MM.1S (cell line): ENCODE results near the gene NME3.

Source experiments
- DNase-seq: peaks from one replicate; pipeline ENCODE4 v3.0.0-alpha.2; 2015
- H2AFZ ChIP-seq: fragments of 300-600 bp; sonication (generic); 2 replicates; pipeline ENCODE4 v1.6.0; 2016; ENCODE audit warnings: antibody characterized with exemption, low read length
- H3F3A ChIP-seq: fragments of 300-600 bp; sonication (generic); 2 replicates; pipeline ENCODE4 v1.6.1; 2016; ENCODE audit warnings: mild to moderate bottlenecking, antibody characterized with exemption, low read length, moderate library complexity, mixed read lengths; ENCODE audit not compliant: insufficient read depth
- H3K27ac ChIP-seq: fragments of 300-600 bp; sonication (generic); 2 replicates; pipeline ENCODE4 v1.5.1; 2016; ENCODE audit warnings: mild to moderate bottlenecking, low read length
- H3K27me3 ChIP-seq: fragments of 300-600 bp; sonication (generic); replicated peaks from 2 replicates; pipeline ENCODE4 v1.6.0; 2016; ENCODE audit warnings: low read length; ENCODE audit not compliant: insufficient read depth
- H3K36me3 ChIP-seq: fragments of 300-600 bp; sonication (generic); replicated peaks from 2 replicates; pipeline ENCODE4 v1.6.1; 2016; ENCODE audit warnings: mild to moderate bottlenecking, low read length, mixed read lengths; ENCODE audit not compliant: insufficient read depth
- H3K4me1 ChIP-seq: fragments of 300-600 bp; sonication (generic); 2 replicates; pipeline ENCODE4 v1.6.1; 2016; ENCODE audit warnings: low read length, mixed read lengths
- H3K4me2 ChIP-seq: fragments of 300-600 bp; sonication (generic); 2 replicates; pipeline ENCODE4 v1.6.0; 2016; ENCODE audit warnings: low read depth, low read length
- H3K4me3 ChIP-seq: fragments of 300-600 bp; sonication (generic); 2 replicates; pipeline ENCODE4 v1.5.1; 2016; ENCODE audit warnings: low read length, mixed read lengths
- H3K79me2 ChIP-seq: fragments of 300-600 bp; sonication (generic); 2 replicates; pipeline ENCODE4 v1.6.1; 2016; ENCODE audit warnings: mixed run types, low read length, mixed read lengths
- H3K9ac ChIP-seq: fragments of 300-600 bp; sonication (generic); 2 replicates; pipeline ENCODE4 v1.6.1; 2016; ENCODE audit warnings: low read length, mixed read lengths
- H3K9me2 ChIP-seq: fragments of 300-600 bp; sonication (generic); replicated peaks from 2 replicates; pipeline ENCODE4 v1.6.1; 2016; ENCODE audit warnings: mild to moderate bottlenecking, low read length, mixed read lengths; ENCODE audit not compliant: insufficient read depth
- H3K9me3 ChIP-seq: fragments of 300-600 bp; sonication (generic); replicated peaks from 2 replicates; pipeline ENCODE4 v1.6.1; 2016; ENCODE audit warnings: mild to moderate bottlenecking, low read length, mixed read lengths; ENCODE audit not compliant: insufficient read depth
- H4K20me1 ChIP-seq: fragments of 300-600 bp; sonication (generic); 2 replicates; pipeline ENCODE4 v1.6.1; 2016; ENCODE audit warnings: mild to moderate bottlenecking, low read length, moderate library complexity, mixed read lengths; ENCODE audit not compliant: insufficient read depth
- CTCF ChIP-seq: fragments of 300-600 bp; sonication (generic); IDR thresholded peaks from 2 replicates; pipeline ENCODE4 v1.5.1; 2016; ENCODE audit warnings: antibody characterized with exemption, low read length, mixed read lengths
- EZH2 ChIP-seq: fragments of 300-600 bp; sonication (generic); optimal IDR thresholded peaks from 2 replicates; pipeline ENCODE3; 2017; ENCODE audit warnings: low read depth, mild to moderate bottlenecking, antibody characterized with exemption, low read length, mixed read lengths
- EZH2phosphoT487 ChIP-seq: fragments of 300-600 bp; sonication (generic); IDR thresholded peaks from 2 replicates; pipeline ENCODE4 v1.6.1; 2018; ENCODE audit warnings: antibody characterized with exemption, low read length

NME3 gene

DNA sequence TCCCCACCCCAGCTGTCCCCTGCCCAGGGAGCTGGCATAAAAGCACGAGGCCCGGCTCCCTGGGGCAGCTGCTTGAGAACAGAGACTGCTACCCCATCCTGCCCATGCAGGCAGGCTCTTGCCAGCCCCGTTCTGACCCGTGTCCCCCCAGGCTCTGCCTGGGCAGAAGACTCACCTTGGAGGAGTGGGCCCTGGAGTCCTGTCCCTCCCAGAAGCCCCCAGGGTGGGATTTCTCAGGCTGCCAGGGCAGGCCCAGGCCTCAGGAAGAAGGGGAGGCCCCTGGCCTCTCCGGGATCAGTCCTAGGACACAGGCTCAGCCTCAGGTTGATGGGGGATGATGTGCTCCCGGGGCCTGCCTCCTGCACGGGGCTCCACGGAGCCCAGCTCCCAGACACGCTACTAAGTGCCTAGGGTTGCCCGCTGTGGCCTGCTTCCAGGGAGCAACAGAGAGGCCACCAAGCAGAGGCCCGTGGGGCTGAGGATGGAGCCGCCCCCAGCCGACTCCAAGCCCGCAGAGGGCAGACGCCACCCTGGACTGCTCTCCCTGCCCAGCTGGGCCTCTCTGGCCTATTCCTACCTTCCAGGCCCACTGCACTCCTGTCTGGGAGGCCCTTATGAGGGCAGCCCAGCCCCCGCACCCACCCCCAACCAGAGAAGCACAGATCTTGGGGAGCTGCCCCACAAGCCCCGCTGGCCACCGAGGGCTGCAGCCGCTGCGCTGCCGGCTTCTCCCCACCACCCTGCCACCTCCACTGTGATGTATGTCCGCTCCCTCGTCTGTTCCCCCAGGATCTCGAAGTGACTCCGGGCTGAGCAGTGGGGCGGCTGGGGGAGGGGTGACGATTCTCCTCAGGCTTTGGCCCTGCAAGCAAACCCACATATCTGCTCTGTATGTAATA is 1.7 kb downstream of the NME3 start:
- no peak overlapping the region for H3K27ac ChIP-seq
- TF ChIP-seq EZH2: no peak
- no peak for TF ChIP-seq CTCF
- no peak for TF ChIP-seq EZH2phosphoT487
- H3K4me3 ChIP-seq: no peak overlapping the region

GRCh38 chr16:1768767-1769401 is 2.5 kb downstream of the NME3 start:
- H4K20me1 ChIP-seq: no peaks in the 10 kb centered on the region

More for the DNA sequence above, 1.7 kb downstream of the NME3 start:
- Histone ChIP-seq H4K20me1 (no peaks in the 10 kb centered on the region), H3K4me1 (0 out of 2 replicates have a peak, but pooled peaks cover 3% of the 10 kb centered on the region), H3K4me2 (no peak overlapping the region), H3K79me2 (peaks cover 34% of the 10 kb centered on the region), H3K36me3 (no peaks in the 10 kb centered on the region), H3K9me2 (no peaks in the 10 kb centered on the region), H3K9ac (no peak overlapping the region), H2AFZ (no peak overlapping the region), H3K9me3 (no peaks in the 10 kb centered on the region), H3F3A (peaks cover 13% of the 10 kb centered on the region), H3K27me3 (no peaks in the 10 kb centered on the region)
- no peak for DNase-seq

DNA sequence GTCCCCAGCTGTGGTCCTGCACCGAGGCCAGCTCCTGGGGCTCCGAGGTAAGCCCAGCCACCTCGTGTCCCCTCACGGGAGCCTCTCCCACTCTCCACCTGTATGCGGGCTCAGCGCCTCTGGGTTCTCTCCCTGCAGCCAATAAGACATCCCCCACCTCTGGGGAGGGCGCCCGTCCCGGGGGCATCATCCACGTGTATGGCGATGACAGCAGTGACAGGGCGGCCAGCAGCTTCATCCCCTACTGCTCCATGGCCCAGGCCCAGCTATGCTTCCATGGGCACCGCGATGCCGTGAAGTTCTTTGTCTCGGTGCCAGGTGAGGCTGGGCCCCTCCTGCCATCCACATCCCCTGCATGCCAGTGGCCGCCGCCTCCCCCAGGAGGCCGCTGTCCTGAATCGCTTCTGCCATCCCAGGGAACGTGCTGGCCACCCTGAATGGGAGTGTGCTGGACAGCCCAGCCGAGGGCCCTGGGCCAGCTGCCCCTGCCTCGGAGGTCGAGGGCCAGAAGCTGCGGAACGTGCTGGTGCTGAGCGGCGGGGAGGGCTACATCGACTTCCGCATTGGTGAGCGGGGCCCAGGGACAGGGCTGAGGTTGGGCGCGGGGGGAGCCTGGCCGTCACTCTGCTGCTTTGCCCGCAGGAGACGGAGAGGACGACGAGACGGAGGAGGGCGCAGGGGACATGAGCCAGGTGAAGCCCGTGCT is 3.1 kb downstream of the NME3 start:
- H3K27me3 ChIP-seq: no peaks in the 10 kb centered on the region
- H3K9ac ChIP-seq: no peak overlapping the region
- no peaks in the 10 kb centered on the region for H3K4me1 ChIP-seq
- peaks cover 20% of the 10 kb centered on the region for H3K79me2 ChIP-seq
- H3K4me2 ChIP-seq: no peak overlapping the region
- no peaks in the 10 kb centered on the region for H3K36me3 ChIP-seq
- no peak overlapping the region for H3K4me3 ChIP-seq
- TF ChIP-seq CTCF (no peak), EZH2phosphoT487 (no peak), EZH2 (no peak)
- H3K9me2 ChIP-seq: no peaks in the 10 kb centered on the region
- no peak overlapping the region for H2AFZ ChIP-seq
- no peak for DNase-seq
- H3K27ac ChIP-seq: no peak overlapping the region
- H3K9me3 ChIP-seq: no peaks in the 10 kb centered on the region
- H4K20me1 ChIP-seq: no peaks in the 10 kb centered on the region
- H3F3A ChIP-seq: peaks cover 13% of the 10 kb centered on the region

More at GRCh38 chr16:1768767-1769401, 2.5 kb downstream of the NME3 start:
- TF ChIP-seq CTCF: no peak
- TF ChIP-seq EZH2: no peak
- no peak for TF ChIP-seq EZH2phosphoT487
- Histone ChIP-seq H3K4me1 (no peaks in the 10 kb centered on the region), H2AFZ (no peak overlapping the region), H3K4me2 (no peak overlapping the region), H3K27me3 (no peaks in the 10 kb centered on the region), H3K79me2 (peaks cover 26% of the 10 kb centered on the region), H3K4me3 (no peak overlapping the region), H3F3A (peaks cover 13% of the 10 kb centered on the region), H3K9me2 (no peaks in the 10 kb centered on the region), H3K27ac (no peak overlapping the region), H3K9me3 (no peaks in the 10 kb centered on the region), H3K36me3 (no peaks in the 10 kb centered on the region), H3K9ac (no peak overlapping the region)
- no peak for DNase-seq
